HepG2 (cell line): ENCODE data around the gene SKIDA1. TPM values are rescaled to one million over a fixed set of nuclear protein-coding genes. Genes with fewer than 3 reads are reported as not detected.
A peak's percentile ranks its signal among the peaks of the same experiment; 100 is the strongest.

Experiments
- ATAC-seq: fragments of 200-7000 bp; cut with Tn5 transposase; 3 replicates; pipeline ENCODE4 v1.9.1; 2020; ENCODE audit warnings: mild to moderate bottlenecking, moderate library complexity
- BruUV-seq: library from RNA; stranded (reverse); fragments of 400-500 nt; replicated peaks from 2 replicates; lab custom pipeline; 2021; lab: Mats Ljungman, UMichigan
- CTCF ChIA-PET: fragments of 300-600 bp; formaldehyde crosslinking; extraction: SDS; loops from one replicate; lab custom pipeline; 2021; ENCODE audit warnings: low total read pairs, inconsistent platforms, low intra/inter-chr PET ratio; lab: Yijun Ruan, JAX
- POLR2A ChIA-PET: fragments of 350-600 bp; sonication (Branson Sonifier 250); formaldehyde crosslinking; loops from one replicate; lab custom pipeline; 2020; ENCODE audit warnings: antibody characterized with exemption, inconsistent platforms; lab: Yijun Ruan, JAX
- DNase-seq: peaks from one replicate; pipeline ENCODE4 v3.0.0-alpha.2; 2015; ENCODE audit warnings: low spot score
- FAIRE-seq: peaks from 3 replicates; lab custom pipeline; 2011; peaks lifted over from hg19 to GRCh38; lab: Jason Lieb, UNC
- H2AFZ ChIP-seq: one replicate; pipeline ENCODE4 v1.6.1; 2011; ENCODE audit warnings: low read length, inconsistent platforms
- H3K27ac ChIP-seq: fragments of 300-600 bp; 3 replicates; pipeline ENCODE4 v1.8.0; 2011; ENCODE audit warnings: mixed run types, mild to moderate bottlenecking, mixed read lengths, low read length, inconsistent platforms; ENCODE audit not compliant: insufficient read depth; ENCODE audit errors: extremely low read length
- H3K27me3 ChIP-seq, 2 experiments: fragments of 200-600 bp in 1 of 2; 2 replicates in 1 of 2; 3 replicates in 1 of 2; pipeline versions ENCODE4 v1.6.0 to v1.8.0; 2011; ENCODE audit warnings: low read length in 2 of 2, mild to moderate bottlenecking in 2 of 2, moderate library complexity in 2 of 2, inconsistent platforms in 1 of 2; ENCODE audit not compliant: insufficient read depth in 2 of 2, control insufficient read depth in 1 of 2
- H3K36me3 ChIP-seq, 2 experiments: fragments of 200-600 bp in 1 of 2; replicated peaks in 1 of 2; 2 replicates in 1 of 2; 3 replicates in 1 of 2; pipeline versions ENCODE4 v1.5.1 to v1.8.0; 2011; ENCODE audit warnings: low read length in 2 of 2, inconsistent platforms in 1 of 2; ENCODE audit not compliant: insufficient read depth in 2 of 2, control insufficient read depth in 1 of 2
- H3K4me1 ChIP-seq: 2 replicates; pipeline ENCODE4 v1.5.1; 2012; ENCODE audit warnings: low read length, inconsistent platforms; ENCODE audit not compliant: insufficient read depth
- H3K4me2 ChIP-seq: 2 replicates; pipeline ENCODE4 v1.6.0; 2011; ENCODE audit warnings: low read depth, low read length, inconsistent platforms
- H3K4me3 ChIP-seq, 3 experiments: fragments of 200-600 bp in 1 of 3; sonication (generic), shearing (Covaris generic) in 1 of 3; replicated peaks in 1 of 3; 2 replicates each; pipeline ENCODE4 v1.5.1; 2011 to 2016; ENCODE audit warnings: low read length in 3 of 3, inconsistent platforms in 2 of 3, low read depth in 2 of 3, mild to moderate bottlenecking in 2 of 3, control low read depth in 1 of 3, mixed read lengths in 1 of 3; ENCODE audit not compliant: insufficient read depth in 1 of 3
- H3K79me2 ChIP-seq: one replicate; pipeline ENCODE4 v1.6.1; 2011; ENCODE audit warnings: low read length, inconsistent platforms; ENCODE audit not compliant: insufficient read depth
- H3K9ac ChIP-seq: 2 replicates; pipeline ENCODE4 v1.6.0; 2011; ENCODE audit warnings: mild to moderate bottlenecking, low read depth, low read length, inconsistent platforms; ENCODE audit not compliant: insufficient read depth
- H3K9me3 ChIP-seq: 2 replicates; pipeline ENCODE4 v1.5.1; 2012; ENCODE audit warnings: mild to moderate bottlenecking, low read length
- H4K20me1 ChIP-seq: 2 replicates; pipeline ENCODE4 v1.6.0; 2011; ENCODE audit warnings: inconsistent platforms, mild to moderate bottlenecking, low read length, moderate library complexity; ENCODE audit not compliant: insufficient read depth
- BCLAF1 ChIP-seq: fragments of 450-650 bp; IDR thresholded peaks from 2 replicates; pipeline ENCODE4 v1.6.1; 2017; ENCODE audit warnings: mild to moderate bottlenecking
- DRAP1 ChIP-seq: IDR thresholded peaks from 2 replicates; pipeline ENCODE4 v1.6.1; 2016; ENCODE audit warnings: missing genetic modification reagents, missing compliant biosample characterization
- EEA1 ChIP-seq: sonication (generic); formaldehyde crosslinking; IDR thresholded peaks from 2 replicates; pipeline ENCODE4 v1.5.1; 2020; ENCODE audit warnings: mild to moderate bottlenecking, missing genetic modification reagents, borderline replicate concordance
- HOMEZ ChIP-seq: IDR thresholded peaks from 2 replicates; pipeline ENCODE4 v1.6.1; 2016; ENCODE audit warnings: low read depth
- KAT2B ChIP-seq: fragments of 150-350 bp; IDR thresholded peaks from 2 replicates; pipeline ENCODE4 v1.6.1; 2014; ENCODE audit warnings: low read depth, low read length, borderline replicate concordance
- KDM2A ChIP-seq: sonication (generic); formaldehyde crosslinking; IDR thresholded peaks from 2 replicates; pipeline ENCODE4 v1.4.0; 2020; ENCODE audit warnings: low read depth, missing genetic modification reagents, borderline replicate concordance
- KMT2B ChIP-seq: IDR thresholded peaks from 2 replicates; pipeline ENCODE4 v1.6.1; 2016; ENCODE audit warnings: missing genetic modification reagents, missing compliant biosample characterization
- MAZ ChIP-seq, 2 experiments: sonication (generic) in 1 of 2; formaldehyde crosslinking in 1 of 2; IDR thresholded peaks; 2 replicates each; pipeline versions ENCODE4 v1.5.0 to v1.6.1; 2012 to 2020; ENCODE audit warnings: low read depth in 2 of 2, mild to moderate bottlenecking in 2 of 2, borderline replicate concordance in 1 of 2, improper control_type of control experiment in 1 of 2, low read length in 1 of 2, missing genetic modification reagents in 1 of 2, moderate library complexity in 1 of 2
- MTERF4 ChIP-seq: sonication (generic); formaldehyde crosslinking; IDR thresholded peaks from 2 replicates; pipeline ENCODE4 v1.8.0; 2023; ENCODE audit warnings: mild to moderate bottlenecking, missing genetic modification reagents
- NRL ChIP-seq: sonication (generic); formaldehyde crosslinking; IDR thresholded peaks from 2 replicates; pipeline ENCODE4 v1.5.0; 2020; ENCODE audit warnings: missing genetic modification reagents, mild to moderate bottlenecking, moderate library complexity, borderline replicate concordance
- PLRG1 ChIP-seq: fragments of 450-650 bp; conservative IDR thresholded peaks from 2 replicates; pipeline ENCODE4 v1.6.1; 2016
- SMARCE1 ChIP-seq: fragments of 450-650 bp; IDR thresholded peaks from 2 replicates; pipeline ENCODE4 v1.6.1; 2017; ENCODE audit warnings: borderline replicate concordance
- ZBTB1 ChIP-seq: sonication (generic); formaldehyde crosslinking; IDR thresholded peaks from 2 replicates; pipeline ENCODE4 v1.4.0; 2020; ENCODE audit warnings: missing genetic modification reagents, borderline replicate concordance
- ZC3H4 ChIP-seq: sonication (generic); formaldehyde crosslinking; IDR thresholded peaks from 2 replicates; pipeline ENCODE4 v1.4.0; 2020; ENCODE audit warnings: missing genetic modification reagents, borderline replicate concordance
- ZMYM4 ChIP-seq: sonication (generic); formaldehyde crosslinking; IDR thresholded peaks from 2 replicates; pipeline ENCODE4 v1.8.1; 2023; ENCODE audit warnings: mild to moderate bottlenecking, missing genetic modification reagents
- ZNF138 ChIP-seq: sonication (generic); formaldehyde crosslinking; IDR thresholded peaks from 2 replicates; pipeline ENCODE4 v1.5.0; 2020; ENCODE audit warnings: mild to moderate bottlenecking, low read depth, missing genetic modification reagents
- ZNF33B ChIP-seq: sonication (generic); formaldehyde crosslinking; IDR thresholded peaks from 2 replicates; pipeline ENCODE4 v1.5.1; 2020; ENCODE audit warnings: mild to moderate bottlenecking, missing genetic modification reagents
- ZNF350 ChIP-seq: sonication (generic); formaldehyde crosslinking; IDR thresholded peaks from 2 replicates; pipeline ENCODE4 v1.4.0; 2020; ENCODE audit warnings: mild to moderate bottlenecking, low read depth, missing genetic modification reagents, borderline replicate concordance
- ZNF737 ChIP-seq: sonication (generic); formaldehyde crosslinking; IDR thresholded peaks from 2 replicates; pipeline ENCODE4 v1.5.0; 2020; ENCODE audit warnings: missing genetic modification reagents, mild to moderate bottlenecking, borderline replicate concordance
- WGBS: methylation state at CpG from one replicate; pipeline ENCODE4 v1.1.6; 2017; ENCODE audit warnings: low lambda C conversion rate; 5-methylcytosine and 5-hydroxymethylcytosine counted together
- in situ Hi-C: cut with HindIII; loops from 2 replicates; pipeline ENCODE4 v1.10.0; 2017; ENCODE audit warnings: low pct_unique_long_range_greater_than_20kb; ENCODE audit not compliant: extremely low pct_ligation_motif_present
- intact Hi-C: fragments of 100-400 bp; cut with micrococcal nuclease; formaldehyde crosslinking; loops from one replicate; pipeline ENCODE4 v1.10.0; 2022; ENCODE audit not compliant: unreplicated experiment
- polyA plus RNA-seq, 8 experiments: library from polyadenylated mRNA; depleted of rRNA in 3 of 8; stranded (reverse) in 7 of 8; unstranded in 1 of 8; fragments of >200 nt; fragmentation: Illumina TruSeq in 4 of 8; extraction: Trizol in 4 of 8; gene quantifications; 2 replicates each; pipeline versions ENCODE4 v1.2.1 to v1.2.3, GENCODE V29; 2011 to 2016; ENCODE audit warnings: low read depth in 4 of 8, missing spikeins in 1 of 8, mixed read lengths in 1 of 8; ENCODE audit not compliant: insufficient read depth in 1 of 8
- total RNA-seq, 5 experiments: library from RNA; depleted of rRNA; stranded (reverse); fragments of >200 nt; fragmentation: Illumina TruSeq; extraction: Trizol; gene quantifications; 2 replicates each; pipeline ENCODE4 v1.2.3, GENCODE V29; 2016; ENCODE audit warnings: low read depth in 1 of 5

Gene SKIDA1
- total and polyA plus RNA-seq, 2 of the 13 experiments (the other 11 are each of a cell fraction or from before 2014, with no cell fraction given): 0.73 to 1.5 TPM

- BruUV-seq: no TSS peak
- DNase-seq (no peak), ATAC-seq (no peak), FAIRE-seq (no peak)
- no peaks in the 10 kb centered on the region; a peak in 1 of 5 replicates for H3K27me3 ChIP-seq
- CTCF ChIA-PET: interaction anchor here (2.2 kb wide), 1 partner anchor 38 kb away, joined by 7 read pairs; no protein-coding TSS in a partner anchor
- H3K9me3 ChIP-seq: no peaks in the 10 kb centered on the region
- in situ Hi-C loops: no loop called here
- peaks cover 32% of the 10 kb centered on the region for H3K4me1 ChIP-seq
- peaks cover 2 to 15% of the 10 kb centered on the region in 2 experiments for H3K36me3 ChIP-seq
- intact Hi-C loops: loop anchor here (1.0 kb wide), 1 partner anchor 9 kb away; the partner anchor contains the start of gene SKIDA1
- POLR2A ChIA-PET: interaction anchor here (3.4 kb wide), 1 partner anchor 38 kb away, joined by 40 read pairs; no protein-coding TSS in a partner anchor
- peaks cover 70% of the 10 kb centered on the region for H3K79me2 ChIP-seq
- H3K27ac ChIP-seq: peak overlapping the region; percentile 81
- H3K9ac ChIP-seq: peak overlapping the region; percentile 82
- no peak overlapping the region for H2AFZ ChIP-seq
- H3K4me2 ChIP-seq: 0 out of 2 replicates have a peak overlapping the region, but pooled peaks have one; percentile 68
- 0% methylated on average over 11 of the region's 26 CpGs for WGBS
- H3K4me3 ChIP-seq: peak overlapping the region; percentile 72 to 84 (median 81); a peak in 5 of 6 replicates
- peaks cover 13% of the 10 kb centered on the region; the same call in 1 of the 2 replicates for H4K20me1 ChIP-seq
- TF ChIP-seq ZMYM4 (CRISPR knock-in tag): no peak
- TF ChIP-seq PLRG1: no peak
- TF ChIP-seq MAZ (IDR thresholded peaks at IDR 0.05; ENCODE audit: borderline replicate concordance, low read depth, low read length): peak; percentile 4; the same call in 1 of the 2 replicates
- TF ChIP-seq MAZ (CRISPR knock-in tag; IDR thresholded peaks at IDR 0.05; ENCODE audit: low read depth): no peak
- 0 out of 2 replicates have a peak, but pooled peaks have one; percentile 2 for TF ChIP-seq ZNF138 (CRISPR knock-in tag)
- TF ChIP-seq ZNF737 (CRISPR knock-in tag): no peak
- no peak for TF ChIP-seq ZNF350 (CRISPR knock-in tag)
- TF ChIP-seq DRAP1 (CRISPR knock-in tag): no peak
- TF ChIP-seq HOMEZ (CRISPR knock-in tag): no peak
- TF ChIP-seq ZC3H4: no peak
- no peak for TF ChIP-seq MTERF4 (CRISPR knock-in tag)
- TF ChIP-seq ZNF33B (CRISPR knock-in tag): no peak
- TF ChIP-seq KMT2B: 0 out of 2 replicates have a peak, but pooled peaks have one; percentile 3
- TF ChIP-seq KDM2A (CRISPR knock-in tag): peak; percentile 28; the same call in 1 of the 2 replicates
- no peak for TF ChIP-seq NRL (CRISPR knock-in tag)
- no peak for TF ChIP-seq SMARCE1
- no peak for TF ChIP-seq BCLAF1
- TF ChIP-seq KAT2B: no peak
- TF ChIP-seq ZBTB1 (CRISPR knock-in tag): no peak
- TF ChIP-seq EEA1 (CRISPR knock-in tag): no peak
Observed at GRCh38 chr10:21534280-21534586, 8.8 kb upstream of the SKIDA1 start.
